Measurements from ENCODE around the gene MAST1.

The MAST1 gene

DNA sequence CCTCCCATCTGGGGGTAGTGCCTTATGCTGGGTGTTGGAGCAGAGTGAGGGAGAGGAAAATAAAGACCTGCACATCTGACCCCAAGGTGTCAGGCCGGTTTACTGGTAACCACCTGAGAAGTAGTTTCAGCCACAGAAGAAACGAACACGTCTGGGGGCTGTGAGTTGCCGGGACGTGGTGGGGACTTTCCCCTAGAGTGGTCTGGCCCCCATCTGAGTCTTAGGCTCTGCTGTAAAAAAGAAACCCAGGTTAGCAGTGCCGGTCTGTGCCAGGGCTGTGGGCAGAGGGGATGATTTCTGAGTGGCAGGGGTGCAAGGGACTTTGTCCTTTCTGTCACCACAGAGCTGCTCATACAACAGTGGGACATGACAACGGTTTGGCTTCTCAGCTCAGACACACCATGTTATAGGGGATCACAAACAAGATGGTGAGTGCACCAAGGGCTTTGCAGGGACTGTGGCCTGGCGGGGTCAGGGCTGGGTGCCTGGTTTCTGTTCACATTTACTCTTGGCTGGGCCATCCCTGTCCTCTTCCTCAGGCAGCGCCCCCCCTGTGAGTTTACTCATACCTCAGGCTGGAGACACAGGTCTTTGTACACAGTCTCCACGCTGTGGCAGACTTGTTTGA is 61.7 kb downstream of the MAST1 start:
- Histone ChIP-seq H3K9me2 (replicated peaks; ENCODE audit: insufficient read depth, low read length) (no peaks in the 10 kb centered on the region), H3K27me3 (replicated peaks; ENCODE audit: insufficient read depth, low read length) (no peaks in the 10 kb centered on the region), H3K9me3 (replicated peaks; ENCODE audit: insufficient read depth, low read length) (no peaks in the 10 kb centered on the region), H3K4me1 (ENCODE audit: low read length) (peaks cover 17% of the 10 kb centered on the region), H4K20me1 (ENCODE audit: insufficient read depth, low read length) (no peaks in the 10 kb centered on the region), H3K4me3 (ENCODE audit: low read length) (peak overlapping the region; percentile 47), H3F3A (ENCODE audit: insufficient read depth, low read length) (peaks cover 17% of the 10 kb centered on the region), H3K4me2 (ENCODE audit: low read depth, low read length) (peak overlapping the region; percentile 91), H3K36me3 (replicated peaks; ENCODE audit: insufficient read depth, low read length) (no peaks in the 10 kb centered on the region; the same call in 1 of the 2 replicates), H3K9ac (ENCODE audit: low read length) (peak overlapping the region; percentile 43), H2AFZ (ENCODE audit: low read length) (peak overlapping the region; percentile 21; the same call in 1 of the 2 replicates), H3K79me2 (ENCODE audit: low read length) (0 out of 2 replicates have a peak, but pooled peaks cover 4% of the 10 kb centered on the region), H3K27ac (ENCODE audit: low read length) (peak overlapping the region; percentile 89)
- peak; percentile 96 for DNase-seq
- TF ChIP-seq, protein P1, sequence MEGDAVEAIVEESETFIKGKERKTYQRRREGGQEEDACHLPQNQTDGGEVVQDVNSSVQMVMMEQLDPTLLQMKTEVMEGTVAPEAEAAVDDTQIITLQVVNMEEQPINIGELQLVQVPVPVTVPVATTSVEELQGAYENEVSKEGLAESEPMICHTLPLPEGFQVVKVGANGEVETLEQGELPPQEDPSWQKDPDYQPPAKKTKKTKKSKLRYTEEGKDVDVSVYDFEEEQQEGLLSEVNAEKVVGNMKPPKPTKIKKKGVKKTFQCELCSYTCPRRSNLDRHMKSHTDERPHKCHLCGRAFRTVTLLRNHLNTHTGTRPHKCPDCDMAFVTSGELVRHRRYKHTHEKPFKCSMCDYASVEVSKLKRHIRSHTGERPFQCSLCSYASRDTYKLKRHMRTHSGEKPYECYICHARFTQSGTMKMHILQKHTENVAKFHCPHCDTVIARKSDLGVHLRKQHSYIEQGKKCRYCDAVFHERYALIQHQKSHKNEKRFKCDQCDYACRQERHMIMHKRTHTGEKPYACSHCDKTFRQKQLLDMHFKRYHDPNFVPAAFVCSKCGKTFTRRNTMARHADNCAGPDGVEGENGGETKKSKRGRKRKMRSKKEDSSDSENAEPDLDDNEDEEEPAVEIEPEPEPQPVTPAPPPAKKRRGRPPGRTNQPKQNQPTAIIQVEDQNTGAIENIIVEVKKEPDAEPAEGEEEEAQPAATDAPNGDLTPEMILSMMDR (IDR thresholded peaks at IDR 0.05; ENCODE audit: low read length) = peak; percentile 26; the same call in 1 of the 2 replicates
- TF ChIP-seq EZH2phosphoT487 (IDR thresholded peaks at IDR 0.05; ENCODE audit: low read length) = no peak

DNA sequence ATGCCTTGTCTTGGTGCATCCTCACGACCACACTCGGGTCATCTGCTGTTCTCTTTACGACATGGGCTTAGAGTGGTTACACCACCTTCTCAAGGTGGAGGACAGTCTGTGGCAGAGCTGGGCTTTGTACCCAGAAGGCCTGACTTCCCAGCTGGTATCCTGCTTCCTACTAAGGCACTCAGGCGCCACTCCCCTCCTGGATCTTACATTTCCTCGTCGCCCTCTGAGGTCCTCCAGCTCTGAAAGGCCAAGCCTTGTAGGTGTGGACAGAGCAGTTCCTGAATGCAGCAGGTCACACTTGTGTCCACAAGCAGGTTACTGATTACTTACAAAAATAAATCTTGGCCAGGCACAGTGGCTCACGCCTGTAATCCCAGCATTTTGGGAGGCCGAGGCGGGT is 68.9 kb downstream of the MAST1 start:
- no peak for DNase-seq
- peaks cover 11% of the 10 kb centered on the region for H3F3A ChIP-seq (ENCODE audit: insufficient read depth, low read length)
- H3K4me1 ChIP-seq (ENCODE audit: low read length) = peaks cover 11% of the 10 kb centered on the region
- no peak for TF ChIP-seq EZH2 (optimal IDR thresholded peaks at IDR 0.05; ENCODE audit: low read depth, low read length)
- no peaks in the 10 kb centered on the region for H4K20me1 ChIP-seq (ENCODE audit: insufficient read depth, low read length)
- H3K9me3 ChIP-seq (replicated peaks; ENCODE audit: insufficient read depth, low read length) = no peaks in the 10 kb centered on the region
- H3K27me3 ChIP-seq (replicated peaks; ENCODE audit: insufficient read depth, low read length) = no peaks in the 10 kb centered on the region
- no peak overlapping the region for H3K4me2 ChIP-seq (ENCODE audit: low read depth, low read length)
- H3K79me2 ChIP-seq (ENCODE audit: low read length) = no peaks in the 10 kb centered on the region
- H3K36me3 ChIP-seq (replicated peaks; ENCODE audit: insufficient read depth, low read length) = no peaks in the 10 kb centered on the region
- no peak overlapping the region for H3K27ac ChIP-seq (ENCODE audit: low read length)
- no peak overlapping the region for H3K4me3 ChIP-seq (ENCODE audit: low read length)
- no peak overlapping the region for H3K9ac ChIP-seq (ENCODE audit: low read length)
- no peak overlapping the region for H2AFZ ChIP-seq (ENCODE audit: low read length)
- no peaks in the 10 kb centered on the region for H3K9me2 ChIP-seq (replicated peaks; ENCODE audit: insufficient read depth, low read length)

DNA sequence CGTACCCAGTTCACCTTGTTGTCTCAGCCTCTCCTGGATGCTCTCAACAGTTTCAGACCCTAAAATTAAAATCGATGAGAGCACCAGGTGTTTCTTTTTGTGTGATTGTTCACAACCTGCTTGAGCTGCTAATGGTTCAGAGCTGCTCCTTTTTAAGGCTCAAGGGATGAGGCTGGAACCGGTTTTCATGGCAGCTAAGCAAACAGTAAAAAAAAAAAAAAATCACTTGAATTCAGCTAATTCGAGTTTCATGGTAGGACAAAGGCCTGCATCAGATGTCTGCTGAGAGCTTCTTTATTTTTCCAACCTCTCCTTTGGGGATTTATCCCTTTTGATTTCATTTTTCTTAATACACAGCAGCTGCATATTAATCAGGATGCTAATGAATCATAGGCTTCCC is 74.3 kb downstream of the MAST1 start:
- peak; percentile 38 for DNase-seq
- H3K4me3 ChIP-seq (ENCODE audit: low read length) = no peak overlapping the region
- peak overlapping the region; percentile 26; the same call in 1 of the 2 replicates for H3K4me2 ChIP-seq (ENCODE audit: low read depth, low read length)
- TF ChIP-seq EZH2 (optimal IDR thresholded peaks at IDR 0.05; ENCODE audit: low read depth, low read length) = no peak
- no peak for TF ChIP-seq EZH2phosphoT487 (IDR thresholded peaks at IDR 0.05; ENCODE audit: low read length)
- TF ChIP-seq, protein P1 (IDR thresholded peaks at IDR 0.05; ENCODE audit: low read length) = no peak
- H3K9me2 ChIP-seq (replicated peaks; ENCODE audit: insufficient read depth, low read length) = no peaks in the 10 kb centered on the region
- no peaks in the 10 kb centered on the region for H3K79me2 ChIP-seq (ENCODE audit: low read length)
- H3K9me3 ChIP-seq (replicated peaks; ENCODE audit: insufficient read depth, low read length) = no peaks in the 10 kb centered on the region
- peaks cover 35% of the 10 kb centered on the region for H3K4me1 ChIP-seq (ENCODE audit: low read length)
- H3K9ac ChIP-seq (ENCODE audit: low read length) = no peak overlapping the region; the same call in 1 of the 2 replicates
- H3F3A ChIP-seq (ENCODE audit: insufficient read depth, low read length) = peaks cover 25% of the 10 kb centered on the region
- no peaks in the 10 kb centered on the region for H4K20me1 ChIP-seq (ENCODE audit: insufficient read depth, low read length)
- 0 out of 2 replicates have a peak overlapping the region, but pooled peaks have one; percentile 8 for H2AFZ ChIP-seq (ENCODE audit: low read length)
- H3K27ac ChIP-seq (ENCODE audit: low read length) = peak overlapping the region; percentile 38; the same call in 1 of the 2 replicates
- no peaks in the 10 kb centered on the region for H3K36me3 ChIP-seq (replicated peaks; ENCODE audit: insufficient read depth, low read length)
- no peaks in the 10 kb centered on the region for H3K27me3 ChIP-seq (replicated peaks; ENCODE audit: insufficient read depth, low read length)

- Histone ChIP-seq H3K9me3 (replicated peaks; ENCODE audit: insufficient read depth, low read length) (no peaks in the 10 kb centered on the region), H3F3A (ENCODE audit: insufficient read depth, low read length) (peaks cover 25% of the 10 kb centered on the region), H3K9me2 (replicated peaks; ENCODE audit: insufficient read depth, low read length) (no peaks in the 10 kb centered on the region), H3K27ac (ENCODE audit: low read length) (peak overlapping the region; percentile 38; the same call in 1 of the 2 replicates), H4K20me1 (ENCODE audit: insufficient read depth, low read length) (no peaks in the 10 kb centered on the region), H3K9ac (ENCODE audit: low read length) (no peak overlapping the region; the same call in 1 of the 2 replicates), H3K36me3 (replicated peaks; ENCODE audit: insufficient read depth, low read length) (no peaks in the 10 kb centered on the region), H3K4me2 (ENCODE audit: low read depth, low read length) (peak overlapping the region; percentile 26), H2AFZ (ENCODE audit: low read length) (no peak overlapping the region), H3K4me1 (ENCODE audit: low read length) (peaks cover 35% of the 10 kb centered on the region), H3K27me3 (replicated peaks; ENCODE audit: insufficient read depth, low read length) (no peaks in the 10 kb centered on the region), H3K4me3 (ENCODE audit: low read length) (no peak overlapping the region), H3K79me2 (ENCODE audit: low read length) (no peaks in the 10 kb centered on the region)
- no peak for DNase-seq
- TF ChIP-seq EZH2 (optimal IDR thresholded peaks at IDR 0.05; ENCODE audit: low read depth, low read length) = no peak
- TF ChIP-seq, protein P1 (IDR thresholded peaks at IDR 0.05; ENCODE audit: low read length) = no peak
- TF ChIP-seq EZH2phosphoT487 (IDR thresholded peaks at IDR 0.05; ENCODE audit: low read length) = no peak
Measured at GRCh38 chr19:12913011-12913561, 74.8 kb downstream of the MAST1 start.

Data from MM.1S (cell line).